Heart left ventricle (tissue), 16 donors: ENCODE results near the gene ZFR2. TPM values are rescaled to one million over a fixed set of nuclear protein-coding genes. Genes with fewer than 3 reads are reported as not detected.

ENCODE experiments used
- ATAC-seq, 4 donors: fragments of 200-7000 bp; cut with Tn5 transposase; one replicate each; pipeline ENCODE4 v1.9.1; 2020 to 2022; ENCODE audit warnings: moderate library complexity in 4 of 4, mild to moderate bottlenecking in 3 of 4, moderate number of reproducible peaks in 1 of 4
- DNase-seq, 5 donors: peaks; one replicate each; pipeline ENCODE4 v3.0.0-alpha.2; 2020
- H3K27ac ChIP-seq, 12 donors: fragments of 200-600 bp; sonication (generic) in 4 of 12; one replicate each; pipeline versions ENCODE4 v1.5.0 to v1.8.0; 2016 to 2022; ENCODE audit warnings: mild to moderate bottlenecking in 2 of 12
- H3K27me3 ChIP-seq, 9 donors: fragments of 200-600 bp; sonication (generic) in 2 of 9; one replicate each; pipeline versions ENCODE4 v1.5.1 to v1.8.0; 2016 to 2022; ENCODE audit warnings: mild to moderate bottlenecking in 3 of 9
- H3K36me3 ChIP-seq, 9 donors: fragments of 200-600 bp; sonication (generic) in 2 of 9; one replicate each; pipeline versions ENCODE4 v1.5.0 to v1.8.0; 2018 to 2022; ENCODE audit warnings: mild to moderate bottlenecking in 2 of 9
- H3K4me1 ChIP-seq, 12 donors: fragments of 200-600 bp; sonication (generic) in 4 of 12; one replicate each; pipeline versions ENCODE4 v1.5.0 to v1.8.0; 2016 to 2022; ENCODE audit warnings: mild to moderate bottlenecking in 3 of 12
- H3K4me3 ChIP-seq, 12 donors: fragments of 200-600 bp; sonication (generic) in 4 of 12; one replicate each; pipeline versions ENCODE4 v1.5.0 to v1.8.0; 2017 to 2022; ENCODE audit warnings: mild to moderate bottlenecking in 9 of 12, moderate library complexity in 4 of 12
- H3K9me3 ChIP-seq, 12 donors: fragments of 200-600 bp; sonication (generic) in 4 of 12; one replicate each; pipeline versions ENCODE4 v1.5.0 to v1.8.0; 2016 to 2022; ENCODE audit warnings: mild to moderate bottlenecking in 1 of 12
- POLR2A ChIP-seq, 2 donors: fragments of 450-650 bp; IDR thresholded peaks; one replicate each; pipeline ENCODE4 v1.6.1; 2017; ENCODE audit warnings: antibody characterized with exemption in 2 of 2, mild to moderate bottlenecking in 2 of 2, moderate library complexity in 2 of 2
- WGBS, 4 donors: extraction: QIAGEN DNeasy Blood & Tissue Kit in 2 of 4; methylation state at CpG; one replicate each; pipeline versions ENCODE4 v1.1.5 to v1.1.7; 2013 to 2018; 5-methylcytosine and 5-hydroxymethylcytosine counted together
- intact Hi-C, 10 donors: fragments of 100-400 bp; cut with DNase I; formaldehyde crosslinking; loops; one replicate each; pipeline versions ENCODE4 v1.11.1 to v1.14.2; 2022
- polyA plus RNA-seq, 2 donors: library from polyadenylated mRNA; stranded (reverse); fragments of 200-250 nt; gene quantifications; one replicate each; pipeline ENCODE4 v1.2.3, GENCODE V29; 2013
- total RNA-seq, 9 donors: library from RNA; depleted of rRNA in 2 of 9; stranded (reverse); fragments of >200 nt in 2 of 9; fragmentation: NEBNext Ultra II Directional in 3 of 9; extraction: Animal tissue kit (Norgen Biotek cat#: 25700) in 3 of 9; gene quantifications; one replicate each; pipeline versions ENCODE4 v1.1.0 to v1.2.4, GENCODE V29; 2016 to 2023
- TF ChIP-seq, protein P1 (sequence below), 12 donors: fragments of 200-600 bp; sonication (generic) in 4 of 12; IDR thresholded peaks; one replicate each; pipeline versions ENCODE4 v1.5.0 to v1.8.0; 2018 to 2022; ENCODE audit warnings: antibody characterized with exemption in 12 of 12, mild to moderate bottlenecking in 5 of 12
- donor health status: ischemic (EF 13 %, LVEDD 7.1; RV severe dilation, severe dysfunction).
- donor health status: healthy with polysubstance abuse.
- donor health status: DM: no; HTN: yes; CAD: no.
- donor health status: DM: no; HTN: no; CAD: no.
- donor health status: ischemic (EF 25% LVEDD 6.9; RV normal size, moderate dysfunction).
- donor health status: ischemic (EF 25% LVEDD 5.7; RV mildly dilated, moderate dysfunction).
- donor health status: healthy.
- donor health status: DM: yes; HTN: yes; CAD: no.
- donor health status: ischemic (EF 35%, LVEDD 5.7; RV mildly dilated, moderate dysfunction).
- donor health status: nonischemic (EF 11% LVEDD 7.7; RV severe dilation, severe dysfunction).
- donor health status: DM: yes; HTN: yes; CAD: no.
- donor health status: PGD.
- donor health status: ischemic (EF 29% LVEDD 5.4; RV normal size, mild dysfunction).
- donor health status: nonischemic (EF 23%, LVEDD 6.1; RV moderate dilation, normal function).

Gene ZFR2
- total and polyA plus RNA-seq, 11 donors, result 0.08 to 0.16 TPM; not detected in 9

DNA sequence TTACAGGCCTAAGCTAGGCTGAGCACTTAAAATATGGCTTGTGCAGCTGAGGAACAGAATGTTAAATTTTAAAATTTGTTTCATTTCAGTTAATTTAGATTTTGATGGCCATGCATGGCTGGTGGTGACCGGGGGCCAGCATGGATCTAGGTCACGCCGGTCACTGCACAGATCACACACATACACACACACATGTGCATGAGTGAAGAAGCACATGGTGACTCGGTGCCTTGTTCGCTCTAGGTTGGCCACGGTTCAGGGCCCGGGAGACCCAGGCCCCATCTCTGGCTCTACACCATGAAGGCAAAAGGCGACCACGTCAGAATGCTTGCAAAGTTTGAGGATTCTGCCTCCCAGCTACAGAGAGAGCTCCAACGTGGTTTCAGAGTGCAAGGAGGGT is 28.0 kb downstream of the ZFR2 start:
- 87 to 91% (median 89%) methylated on average over 8 to 10 of the region's 10 CpGs for WGBS, 4 donors
- intact Hi-C loops, result no loop called here
- Histone ChIP-seq H3K4me3 (no peak overlapping the region), H3K9me3 (no peaks in the 10 kb centered on the region), H3K27ac (no peak overlapping the region), H3K4me1 (no peaks in the 10 kb centered on the region), H3K27me3 (no peaks in the 10 kb centered on the region), H3K36me3 (no peaks in the 10 kb centered on the region)
- TF ChIP-seq POLR2A (IDR thresholded peaks at IDR 0.05), result no peak
- TF ChIP-seq, protein P1, sequence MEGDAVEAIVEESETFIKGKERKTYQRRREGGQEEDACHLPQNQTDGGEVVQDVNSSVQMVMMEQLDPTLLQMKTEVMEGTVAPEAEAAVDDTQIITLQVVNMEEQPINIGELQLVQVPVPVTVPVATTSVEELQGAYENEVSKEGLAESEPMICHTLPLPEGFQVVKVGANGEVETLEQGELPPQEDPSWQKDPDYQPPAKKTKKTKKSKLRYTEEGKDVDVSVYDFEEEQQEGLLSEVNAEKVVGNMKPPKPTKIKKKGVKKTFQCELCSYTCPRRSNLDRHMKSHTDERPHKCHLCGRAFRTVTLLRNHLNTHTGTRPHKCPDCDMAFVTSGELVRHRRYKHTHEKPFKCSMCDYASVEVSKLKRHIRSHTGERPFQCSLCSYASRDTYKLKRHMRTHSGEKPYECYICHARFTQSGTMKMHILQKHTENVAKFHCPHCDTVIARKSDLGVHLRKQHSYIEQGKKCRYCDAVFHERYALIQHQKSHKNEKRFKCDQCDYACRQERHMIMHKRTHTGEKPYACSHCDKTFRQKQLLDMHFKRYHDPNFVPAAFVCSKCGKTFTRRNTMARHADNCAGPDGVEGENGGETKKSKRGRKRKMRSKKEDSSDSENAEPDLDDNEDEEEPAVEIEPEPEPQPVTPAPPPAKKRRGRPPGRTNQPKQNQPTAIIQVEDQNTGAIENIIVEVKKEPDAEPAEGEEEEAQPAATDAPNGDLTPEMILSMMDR (IDR thresholded peaks at IDR 0.05), result no peak
- ATAC-seq (no peak), DNase-seq (no peak)

- H3K4me1 ChIP-seq, result no peaks in the 10 kb centered on the region
- 69 to 77% (median 73%) methylated on average over 13 of the region's 13 CpGs for WGBS, 4 donors
- no peaks in the 10 kb centered on the region for H3K27me3 ChIP-seq
- no peak overlapping the region for H3K4me3 ChIP-seq
- no peak overlapping the region for H3K27ac ChIP-seq
- TF ChIP-seq POLR2A (IDR thresholded peaks at IDR 0.05), result no peak
- TF ChIP-seq, protein P1 (IDR thresholded peaks at IDR 0.05), result no peak
- no peaks in the 10 kb centered on the region for H3K36me3 ChIP-seq
- intact Hi-C loops, result no loop called here
- no peaks in the 10 kb centered on the region for H3K9me3 ChIP-seq
- ATAC-seq (no peak), DNase-seq (no peak)
Measured at GRCh38 chr19:3839941-3840340, 28.9 kb downstream of the ZFR2 start.

DNA sequence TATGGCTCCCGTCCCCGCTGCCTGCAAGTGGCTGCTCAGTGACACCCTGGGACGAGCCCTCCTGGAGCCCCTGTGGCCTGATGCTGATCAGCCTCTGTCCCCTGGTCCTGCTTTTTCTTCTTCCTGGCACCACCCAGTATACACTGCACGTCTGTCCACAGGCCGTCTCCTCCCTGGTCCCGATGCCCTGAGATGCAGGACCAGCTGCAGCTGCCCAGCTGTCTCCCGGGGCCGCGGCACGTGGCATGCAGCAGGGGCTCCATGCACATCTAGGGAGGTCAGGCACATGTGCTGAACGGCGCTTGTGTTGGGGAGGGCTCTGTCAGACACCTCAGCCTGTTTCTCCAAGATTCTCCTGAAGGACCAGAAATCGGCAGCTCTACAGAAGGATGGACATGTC is 30.2 kb downstream of the ZFR2 start:
- no peak overlapping the region for H3K4me3 ChIP-seq
- ATAC-seq (peak in 1 of 4 donors; percentile 39), DNase-seq (no peak)
- TF ChIP-seq POLR2A (IDR thresholded peaks at IDR 0.05), result no peak
- TF ChIP-seq, protein P1 (IDR thresholded peaks at IDR 0.05), result no peak
- H3K9me3 ChIP-seq, result no peaks in the 10 kb centered on the region
- H3K27ac ChIP-seq, result no peak overlapping the region
- WGBS, 4 donors, result 78 to 86% (median 82%) methylated on average over 4 to 13 of the region's 13 CpGs
- intact Hi-C loops, result no loop called here
- peaks cover 0 to 2% (median 0%) of the 10 kb centered on the region in 9 donors for H3K27me3 ChIP-seq
- H3K4me1 ChIP-seq, result no peaks in the 10 kb centered on the region
- H3K36me3 ChIP-seq, result no peaks in the 10 kb centered on the region

DNA sequence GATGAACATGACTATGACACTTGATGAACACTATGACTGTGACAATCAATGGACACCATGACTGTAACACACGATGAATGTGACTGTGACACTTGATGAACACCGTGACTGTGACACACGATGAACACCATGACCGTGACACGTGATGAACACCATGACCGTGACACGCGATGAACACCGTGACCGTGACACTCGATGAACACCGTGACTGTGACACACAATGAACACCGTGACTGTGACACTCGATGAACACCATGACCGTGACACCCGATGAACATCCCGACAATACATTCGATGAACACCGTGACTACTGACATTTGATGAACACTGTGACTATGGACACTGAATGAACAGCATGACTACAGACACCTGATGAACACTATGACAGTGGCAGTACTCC is 30.9 kb downstream of the ZFR2 start:
- Histone ChIP-seq H3K36me3 (no peaks in the 10 kb centered on the region), H3K27ac (no peak overlapping the region), H3K4me3 (no peak overlapping the region), H3K4me1 (no peaks in the 10 kb centered on the region), H3K9me3 (no peaks in the 10 kb centered on the region), H3K27me3 (peaks cover 0 to 4% (median 0%) of the 10 kb centered on the region in 9 donors)
- 94 to 97% (median 96%) methylated on average over 19 of the region's 19 CpGs for WGBS, 4 donors
- no peak for TF ChIP-seq POLR2A (IDR thresholded peaks at IDR 0.05)
- TF ChIP-seq, protein P1 (IDR thresholded peaks at IDR 0.05), result no peak
- DNase-seq (no peak), ATAC-seq (no peak)
- intact Hi-C loops, result no loop called here
